Lower leg skin (tissue), 4 donors: ENCODE results near the gene CENPS. TPM values are rescaled to one million over a fixed set of nuclear protein-coding genes. Genes with fewer than 3 reads are reported as not detected.

Experiments
- DNase-seq, 2 donors: peaks; one replicate each; pipeline ENCODE4 v3.0.0-alpha.2; 2019; ENCODE audit warnings: low spot score in 2 of 2
- H3K4me3 ChIP-seq: fragments of 200-600 bp; sonication (generic); 2 replicates; pipeline ENCODE4 v1.5.1; 2017; ENCODE audit warnings: mild to moderate bottlenecking, low read depth; ENCODE audit not compliant: poor library complexity, severe bottlenecking
- CTCF ChIP-seq, 3 donors: fragments of 450-650 bp; IDR thresholded peaks; one replicate each; pipeline ENCODE4 v1.5.1; 2016; ENCODE audit warnings: antibody characterized with exemption in 3 of 3, mild to moderate bottlenecking in 3 of 3, moderate library complexity in 2 of 3
- POLR2A ChIP-seq, 2 donors: fragments of 450-650 bp; IDR thresholded peaks; one replicate each; pipeline ENCODE4 v1.6.1; 2016 to 2017; ENCODE audit warnings: antibody characterized with exemption in 2 of 2, mild to moderate bottlenecking in 1 of 2, moderate library complexity in 1 of 2
- WGBS, 2 donors: methylation state at CpG; one replicate each; pipeline ENCODE4 v1.1.5; 2018; 5-methylcytosine and 5-hydroxymethylcytosine counted together
- intact Hi-C: fragments of 100-400 bp; cut with DNase I; formaldehyde crosslinking; loops from one replicate; pipeline ENCODE4 v1.15.0; 2023; ENCODE audit warnings: low total_unique reads
- total RNA-seq, 4 donors: library from RNA; depleted of rRNA; stranded (reverse); fragments of >200 nt; gene quantifications; one replicate each; pipeline ENCODE4 v1.1.0, GENCODE V29; 2016

The CENPS gene
- total RNA-seq, 4 donors from 2014 or later, result 0.42 to 1.8 (median 0.97) TPM

GRCh38 chr1:10432910-10433700 lies 2.9 kb downstream of the CENPS start:
- no peak overlapping the region for H3K4me3 ChIP-seq
- 65 to 68% methylated on average over 14 of the region's 14 CpGs for WGBS, 2 donors
- TF ChIP-seq CTCF (IDR thresholded peaks at IDR 0.05) (no peak), POLR2A (IDR thresholded peaks at IDR 0.05) (no peak)
- intact Hi-C loops, result loop anchor here (5.0 kb wide), 1 partner anchor 59 kb away; no protein-coding TSS in a partner anchor
- DNase-seq, result no peak

GRCh38 chr1:10433790-10434189 lies 3.6 kb downstream of the CENPS start:
- intact Hi-C loops, result loop anchor here (5.0 kb wide), 1 partner anchor 59 kb away; no protein-coding TSS in a partner anchor
- H3K4me3 ChIP-seq, result no peak overlapping the region
- WGBS, 2 donors, result 85 to 89% methylated on average over 11 of the region's 11 CpGs
- DNase-seq, result no peak
- TF ChIP-seq POLR2A (IDR thresholded peaks at IDR 0.05), result no peak
- TF ChIP-seq CTCF (IDR thresholded peaks at IDR 0.05), result no peak

- no peak for DNase-seq
- intact Hi-C loops, result loop anchor here (5.0 kb wide), 1 partner anchor 58 kb away; no protein-coding TSS in a partner anchor
- TF ChIP-seq POLR2A (IDR thresholded peaks at IDR 0.05) (no peak), CTCF (IDR thresholded peaks at IDR 0.05) (no peak)
- WGBS, 2 donors, result 87 to 88% methylated on average over 5 of the region's 5 CpGs
- H3K4me3 ChIP-seq, result no peak overlapping the region
Observed at GRCh38 chr1:10434590-10434989, 4.4 kb downstream of the CENPS start.

- 96% methylated on average over 1 of the region's 1 CpG for WGBS, 2 donors
- intact Hi-C loops, result no loop called here
- no peak for DNase-seq
- TF ChIP-seq CTCF (IDR thresholded peaks at IDR 0.05) (no peak), POLR2A (IDR thresholded peaks at IDR 0.05) (no peak)
- H3K4me3 ChIP-seq, result no peak overlapping the region
Observed at GRCh38 chr1:10437052-10437451, 6.8 kb downstream of the CENPS start.

GRCh38 chr1:10438677-10439163 lies 8.5 kb downstream of the CENPS start:
- intact Hi-C loops, result no loop called here
- no peak overlapping the region for H3K4me3 ChIP-seq
- no peak for DNase-seq
- TF ChIP-seq CTCF (IDR thresholded peaks at IDR 0.05), result no peak
- no peak for TF ChIP-seq POLR2A (IDR thresholded peaks at IDR 0.05)
- WGBS, 2 donors, result 83 to 85% methylated on average over 7 of the region's 7 CpGs
